CD1c-positive myeloid dendritic cell (primary cell): ENCODE measurements around the gene ISL2.

Experiments
- DNase-seq: peaks from one replicate; pipeline ENCODE4 v3.0.0-alpha.2; 2016; ENCODE audit errors: extremely low spot score

The ISL2 gene

GRCh38 chr15:76377217-76377616, 40.6 kb downstream of the ISL2 start:
- no peak for DNase-seq

DNA sequence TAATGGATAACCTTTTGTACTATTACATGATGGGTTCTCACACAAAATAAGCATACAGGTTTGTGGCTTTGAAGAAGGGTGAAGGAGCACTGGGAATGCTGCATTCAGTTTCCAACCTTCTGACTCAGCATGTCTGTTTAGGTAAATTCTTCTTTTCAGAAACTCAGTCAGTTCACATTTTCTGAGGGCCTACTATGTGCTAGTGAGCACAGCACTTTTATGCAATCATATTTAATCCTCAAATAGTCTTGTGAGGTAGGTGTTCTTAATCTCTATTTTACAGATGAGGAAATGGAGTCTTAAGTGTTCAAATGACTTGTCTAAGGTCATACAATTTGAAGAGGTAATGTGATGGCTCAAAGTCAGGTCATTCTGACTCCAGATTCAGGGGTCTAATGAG, 41.2 kb downstream of the ISL2 start:
- DNase-seq = no peak

- DNase-seq = no peak
Observed at GRCh38 chr15:76378691-76379090, 42.1 kb downstream of the ISL2 start.

DNA sequence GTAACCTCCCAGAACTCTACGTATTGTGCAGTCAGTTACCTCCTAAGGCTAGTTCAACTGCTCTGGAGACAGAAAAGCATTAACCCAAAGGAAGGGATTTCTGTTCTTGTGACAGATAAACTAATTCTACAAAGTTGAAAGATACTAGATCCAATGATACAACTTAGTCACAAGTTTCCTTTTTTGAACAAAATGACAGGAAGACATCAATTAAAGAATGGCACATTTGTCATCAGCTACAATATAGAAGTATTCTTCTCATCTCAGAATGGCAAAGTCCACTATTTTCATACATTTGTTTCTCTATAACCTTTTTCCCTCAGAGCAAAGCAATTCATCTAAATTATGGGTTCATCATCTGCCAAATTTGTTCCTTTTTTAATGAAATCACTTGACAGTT, 43.7 kb downstream of the ISL2 start:
- no peak for DNase-seq

- DNase-seq = no peak
Observed at GRCh38 chr15:76381366-76381765, 44.8 kb downstream of the ISL2 start.

GRCh38 chr15:76382987-76383728, 46.6 kb downstream of the ISL2 start:
- DNase-seq = no peak

GRCh38 chr15:76384409-76384808, 47.8 kb downstream of the ISL2 start:
- DNase-seq = no peak

DNA sequence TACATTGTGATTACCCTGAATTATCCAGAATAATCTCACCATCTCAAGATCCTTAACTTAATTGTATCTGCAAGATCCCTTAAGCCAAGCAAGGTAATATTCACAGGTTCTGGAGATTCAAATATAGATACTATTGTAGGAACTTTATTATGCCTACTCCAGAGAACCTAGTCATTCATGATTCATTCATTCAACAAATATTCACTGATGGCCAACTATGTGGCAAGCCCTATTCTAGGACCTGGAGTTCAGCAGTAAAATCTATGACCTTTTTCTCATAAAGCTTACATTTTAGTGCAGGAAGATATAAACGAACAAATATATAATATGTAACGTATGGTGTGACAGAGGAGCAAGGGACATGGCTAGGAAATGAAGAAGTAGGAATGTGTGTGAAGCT, 49.6 kb downstream of the ISL2 start:
- DNase-seq = no peak

- no peak for DNase-seq
Observed at GRCh38 chr15:76386926-76387325, 50.4 kb downstream of the ISL2 start.

GRCh38 chr15:76390571-76390970, 54.0 kb downstream of the ISL2 start:
- DNase-seq = no peak

GRCh38 chr15:76391309-76391708, 54.7 kb downstream of the ISL2 start:
- no peak for DNase-seq

DNA sequence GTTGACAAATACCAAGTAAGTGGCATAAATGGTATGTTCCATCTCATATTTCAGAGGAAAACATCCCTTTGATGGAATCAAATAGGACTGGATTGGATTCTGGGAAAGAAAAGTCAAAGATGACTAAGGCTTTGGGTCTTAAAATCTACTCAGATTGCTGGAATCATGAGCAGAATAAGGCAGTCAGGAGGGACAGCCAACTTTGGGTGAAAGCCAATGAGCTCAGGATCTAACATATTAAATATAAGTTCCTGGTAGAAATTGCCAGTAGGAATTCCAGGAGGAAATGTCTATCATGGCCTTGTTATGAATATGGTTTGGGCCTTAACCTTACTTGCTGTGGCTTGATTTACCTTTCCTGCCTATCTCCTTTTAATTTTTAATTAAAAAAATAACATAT, 55.3 kb downstream of the ISL2 start:
- DNase-seq = no peak
